B cell (primary cell): ENCODE results near the gene CAMK1D. TPM values are rescaled to one million over a fixed set of nuclear protein-coding genes. Genes with fewer than 3 reads are reported as not detected.

Source experiments
- ATAC-seq: fragments of 200-7000 bp; cut with Tn5 transposase; one replicate; pipeline ENCODE4 v1.10.0; 2021; ENCODE audit warnings: low read depth, mild to moderate bottlenecking, moderate number of reproducible peaks, moderate library complexity
- CTCF ChIA-PET: fragments of 350-600 bp; sonication (Branson Sonifier 250); formaldehyde crosslinking; loops from one replicate; lab custom pipeline; 2021; ENCODE audit warnings: antibody characterized with exemption, inconsistent platforms; lab: Charles Lee
- POLR2A ChIA-PET: fragments of 350-600 bp; sonication (Branson Sonifier 250); formaldehyde crosslinking; loops from one replicate; lab custom pipeline; 2021; ENCODE audit warnings: antibody characterized with exemption; lab: Charles Lee
- DNase-seq: peaks from one replicate; pipeline ENCODE4 v3.0.0; 2013
- H2AFZ ChIP-seq: 2 replicates; pipeline ENCODE4 v1.6.1; 2012; ENCODE audit warnings: mild to moderate bottlenecking, low read depth, low read length; ENCODE audit not compliant: insufficient read depth, poor library complexity, severe bottlenecking
- H3K27ac ChIP-seq, 2 donors: 1 replicate in 1 of 2; 2 replicates in 1 of 2; pipeline ENCODE4 v1.5.1; 2012 to 2013; ENCODE audit warnings: low read length in 2 of 2, mild to moderate bottlenecking in 2 of 2, moderate library complexity in 1 of 2
- H3K27me3 ChIP-seq, 4 experiments: fragments of 200-600 bp in 1 of 4; sonication (generic) in 1 of 4; replicated peaks in 1 of 4; 1 replicate in 2 of 4; 2 replicates in 2 of 4; pipeline versions ENCODE4 v1.6.1 to v1.7.0; 2013 to 2016; ENCODE audit warnings: low read length in 3 of 4, mild to moderate bottlenecking in 2 of 4, mixed read lengths in 1 of 4, moderate library complexity in 1 of 4; ENCODE audit not compliant: insufficient read depth in 4 of 4, control insufficient read depth in 3 of 4; ENCODE audit errors: control extremely low read depth in 1 of 4
- H3K36me3 ChIP-seq, 2 experiments: replicated peaks in 1 of 2; 1 replicate in 1 of 2; 2 replicates in 1 of 2; pipeline versions ENCODE4 v1.6.1 to v1.7.1; 2013; ENCODE audit warnings: low read length in 1 of 2; ENCODE audit not compliant: insufficient read depth in 2 of 2, control insufficient read depth in 1 of 2; ENCODE audit errors: control extremely low read depth in 1 of 2, extremely low read depth in 1 of 2
- H3K4me1 ChIP-seq, 2 donors: fragments of 200-600 bp in 1 of 2; sonication (generic) in 1 of 2; 1 replicate in 1 of 2; 2 replicates in 1 of 2; pipeline versions ENCODE4 v1.5.1 to v1.6.1; 2013 to 2017; ENCODE audit warnings: low read length in 2 of 2; ENCODE audit not compliant: control insufficient read depth in 2 of 2, insufficient read depth in 2 of 2
- H3K4me2 ChIP-seq: replicated peaks from 2 replicates; pipeline ENCODE3; 2012; ENCODE audit warnings: mild to moderate bottlenecking, low read depth, low read length; ENCODE audit not compliant: poor library complexity, severe bottlenecking
- H3K4me3 ChIP-seq, 5 experiments: fragments of 200-600 bp in 1 of 5; sonication (generic) in 1 of 5; 1 replicate in 3 of 5; 2 replicates in 2 of 5; pipeline versions ENCODE4 v1.5.1 to v1.7.0; 2011 to 2016; ENCODE audit warnings: low read length in 4 of 5, mild to moderate bottlenecking in 4 of 5, low read depth in 2 of 5, control low read depth in 1 of 5, moderate library complexity in 1 of 5; ENCODE audit not compliant: insufficient read depth in 1 of 5; ENCODE audit errors: control extremely low read depth in 1 of 5, extremely low read depth in 1 of 5
- H3K79me2 ChIP-seq: fragments of 200-600 bp; sonication (generic); one replicate; pipeline ENCODE4 v1.6.0; 2016; ENCODE audit warnings: low read length; ENCODE audit not compliant: control insufficient read depth, insufficient read depth
- H3K9ac ChIP-seq: fragments of 200-600 bp; sonication (generic); 2 replicates; pipeline ENCODE4 v1.6.1; 2017; ENCODE audit warnings: mild to moderate bottlenecking, low read length, moderate library complexity
- H3K9me3 ChIP-seq, 3 donors: one replicate each; pipeline versions ENCODE4 v1.6.1 to v1.7.1; 2013; ENCODE audit warnings: low read length in 2 of 3; ENCODE audit not compliant: control insufficient read depth in 2 of 3, insufficient read depth in 1 of 3; ENCODE audit errors: control extremely low read depth in 1 of 3
- H4K20me1 ChIP-seq: 2 replicates; pipeline ENCODE4 v1.6.0; 2012; ENCODE audit warnings: mild to moderate bottlenecking, low read length; ENCODE audit not compliant: insufficient read depth, control insufficient read depth, poor library complexity, severe bottlenecking
- H3K27ac Mint-ChIP-seq: one replicate; pipeline ENCODE4 v1.8.0; 2021; ENCODE audit warnings: mixed read lengths
- H3K27me3 Mint-ChIP-seq: one replicate; pipeline ENCODE4 v1.8.0; 2021; ENCODE audit warnings: mixed read lengths
- H3K4me1 Mint-ChIP-seq: one replicate; pipeline ENCODE4 v1.8.0; 2021; ENCODE audit warnings: mixed read lengths
- H3K4me3 Mint-ChIP-seq: one replicate; pipeline ENCODE4 v1.8.0; 2021; ENCODE audit warnings: mixed read lengths
- H3K9me3 Mint-ChIP-seq: one replicate; pipeline ENCODE4 v1.8.0; 2022; ENCODE audit warnings: mixed read lengths; ENCODE audit not compliant: insufficient read depth
- CTCF ChIP-seq: fragments of 200-600 bp; IDR thresholded peaks from one replicate; pipeline ENCODE4 v1.8.0; 2022; ENCODE audit warnings: antibody characterized with exemption, mild to moderate bottlenecking
- EZH2 ChIP-seq: IDR thresholded peaks from 2 replicates; pipeline ENCODE4 v1.6.1; 2012; ENCODE audit warnings: borderline replicate concordance, low read depth, mild to moderate bottlenecking, moderate library complexity, low read length; ENCODE audit not compliant: insufficient read depth, poor library complexity, severe bottlenecking
- WGBS: methylation state at CpG from one replicate; pipeline ENCODE4 v1.1.5; 2013; ENCODE audit warnings: missing lambda C conversion rate; ENCODE audit not compliant: insufficient coverage; 5-methylcytosine and 5-hydroxymethylcytosine counted together
- intact Hi-C: fragments of 100-400 bp; cut with micrococcal nuclease; formaldehyde crosslinking; loops from one replicate; pipeline ENCODE4 v1.10.0; 2022
- polyA plus RNA-seq: library from polyadenylated mRNA; depleted of rRNA; stranded (reverse); fragments of >200 nt; gene quantifications from 2 replicates; pipeline ENCODE4 v1.2.3, GENCODE V29; 2012
- total RNA-seq, 2 donors: library from RNA; stranded (reverse); fragments of 120-200 nt in 1 of 2; gene quantifications; 1 replicate in 1 of 2; 2 replicates in 1 of 2; pipeline versions ENCODE4 v1.2.3 to v1.2.4, GENCODE V29; 2013 to 2022

Gene CAMK1D
- total and polyA plus RNA-seq, 2 donors (not counting 1 experiment from before 2014, with no cell fraction given), result 34.1 to 69.7 TPM

- H3K9me3 Mint-ChIP-seq, result peaks cover 3% of the 10 kb centered on the region
- H3K4me2 ChIP-seq, result no peak overlapping the region
- no peak overlapping the region for H3K27ac Mint-ChIP-seq
- intact Hi-C loops, result no loop called here
- H3K36me3 ChIP-seq, result peaks cover 0 to 27% of the 10 kb centered on the region in 2 experiments
- H3K4me1 ChIP-seq, result peaks cover 6 to 7% of the 10 kb centered on the region in 2 donors
- H3K27me3 ChIP-seq, result no peaks in the 10 kb centered on the region
- H4K20me1 ChIP-seq, result peaks cover 90% of the 10 kb centered on the region
- no peak overlapping the region for H3K9ac ChIP-seq
- H3K4me3 ChIP-seq, result no peak overlapping the region
- H3K79me2 ChIP-seq, result peaks cover 98% of the 10 kb centered on the region
- ATAC-seq (no peak), DNase-seq (no peak)
- no peaks in the 10 kb centered on the region for H3K9me3 ChIP-seq
- ChIA-PET POLR2A (no interaction called here), CTCF (no interaction called here)
- H2AFZ ChIP-seq, result no peak overlapping the region
- no peak overlapping the region for H3K4me3 Mint-ChIP-seq
- no peak for TF ChIP-seq CTCF
- no peak for TF ChIP-seq EZH2
- H3K4me1 Mint-ChIP-seq, result peaks cover 38% of the 10 kb centered on the region
- no peak overlapping the region for H3K27ac ChIP-seq
- 91% methylated on average over 6 of the region's 11 CpGs for WGBS
- H3K27me3 Mint-ChIP-seq, result no peaks in the 10 kb centered on the region
Observed at GRCh38 chr10:12409161-12409560, 59.8 kb downstream of the CAMK1D start.

GRCh38 chr10:12409613-12410012 is 60.3 kb downstream of the CAMK1D start:
- intact Hi-C loops, result loop anchor here (10.0 kb wide), 1 partner anchor 55 kb away; no protein-coding TSS in a partner anchor
- H3K9ac ChIP-seq, result no peak overlapping the region
- peaks cover 6 to 7% of the 10 kb centered on the region in 2 donors for H3K4me1 ChIP-seq
- no peak overlapping the region for H3K4me3 Mint-ChIP-seq
- H3K79me2 ChIP-seq, result peaks cover 98% of the 10 kb centered on the region
- H3K27me3 ChIP-seq, result no peaks in the 10 kb centered on the region
- TF ChIP-seq CTCF (no peak), EZH2 (no peak)
- H3K36me3 ChIP-seq, result peaks cover 0 to 27% of the 10 kb centered on the region in 2 experiments
- no peak overlapping the region for H2AFZ ChIP-seq
- H3K4me1 Mint-ChIP-seq, result peaks cover 39% of the 10 kb centered on the region
- H4K20me1 ChIP-seq, result peaks cover 91% of the 10 kb centered on the region
- no peak overlapping the region for H3K27ac Mint-ChIP-seq
- H3K9me3 Mint-ChIP-seq, result peaks cover 3% of the 10 kb centered on the region
- no peak overlapping the region for H3K27ac ChIP-seq
- H3K4me3 ChIP-seq, result no peak overlapping the region
- no peak overlapping the region for H3K4me2 ChIP-seq
- no peaks in the 10 kb centered on the region for H3K27me3 Mint-ChIP-seq
- 92% methylated on average over 2 of the region's 5 CpGs for WGBS
- DNase-seq, result no peak
- H3K9me3 ChIP-seq, result no peaks in the 10 kb centered on the region
- ChIA-PET POLR2A (no interaction called here), CTCF (no interaction called here)
- ATAC-seq, result no peak
